Fibroblast of the conjunctiva (primary cell): ENCODE measurements around the gene SP3.
A peak's percentile ranks its signal among the peaks of the same experiment; 100 is the strongest.
"Not testable (repeated sequence)": the region's sequence is repeated elsewhere in the genome, so short reads cannot be mapped to it uniquely, and the experiment has no call there.

Experiments
- DNase-seq: peaks from one replicate; pipeline ENCODE4 v3.0.0-alpha.2; 2010; ENCODE audit warnings: low read depth

Gene SP3

GRCh38 chr2:173889464-173889863, 75.7 kb downstream of the SP3 start:
- DNase-seq: not testable (repeated sequence)

- no peak for DNase-seq
Observed at GRCh38 chr2:173886613-173887012, 78.6 kb downstream of the SP3 start.

- DNase-seq: peak; percentile 12
Observed at GRCh38 chr2:173884025-173884802, 81.0 kb downstream of the SP3 start.

GRCh38 chr2:173881886-173882285, 83.3 kb downstream of the SP3 start:
- DNase-seq: no peak

GRCh38 chr2:173881461-173881860, 83.7 kb downstream of the SP3 start:
- DNase-seq: peak; percentile 23

- no peak for DNase-seq
Observed at GRCh38 chr2:173880561-173880960, 84.6 kb downstream of the SP3 start.

- no peak for DNase-seq
Observed at GRCh38 chr2:173876833-173877413, 88.2 kb downstream of the SP3 start.

GRCh38 chr2:173874894-173875237, 90.3 kb downstream of the SP3 start:
- no peak for DNase-seq

GRCh38 chr2:173874003-173874893, 90.9 kb downstream of the SP3 start:
- no peak for DNase-seq

- no peak for DNase-seq
Observed at GRCh38 chr2:173872714-173873113, 92.5 kb downstream of the SP3 start.

GRCh38 chr2:173869244-173870229, 95.6 kb downstream of the SP3 start:
- no peak for DNase-seq

- no peak for DNase-seq
Observed at GRCh38 chr2:173868406-173868805, 96.8 kb downstream of the SP3 start.

- no peak for DNase-seq
Observed at GRCh38 chr2:173866874-173867618, 98.1 kb downstream of the SP3 start.

GRCh38 chr2:173865971-173866873, 99.0 kb downstream of the SP3 start:
- DNase-seq: no peak

- no peak for DNase-seq
Observed at GRCh38 chr2:173862612-173863217, 102.5 kb downstream of the SP3 start.

- DNase-seq: no peak
Observed at GRCh38 chr2:173860566-173860965, 104.6 kb downstream of the SP3 start.

- no peak for DNase-seq
Observed at GRCh38 chr2:173860082-173860481, 105.1 kb downstream of the SP3 start.

GRCh38 chr2:173858291-173858731, 106.9 kb downstream of the SP3 start:
- no peak for DNase-seq
